GM23338 (cell line): Measurements from ENCODE around the gene SH3BP4. TPM values are rescaled to one million over a fixed set of nuclear protein-coding genes. Genes with fewer than 3 reads are reported as not detected.
A peak's percentile ranks its signal among the peaks of the same experiment; 100 is the strongest.

Experiments used
- ATAC-seq: fragments of 200-7000 bp; cut with Tn5 transposase; 3 replicates; pipeline ENCODE4 v1.9.1; 2020
- DNase-seq: peaks from one replicate; pipeline ENCODE4 v3.0.0-alpha.2; 2015; ENCODE audit warnings: low spot score
- H2AFZ ChIP-seq: fragments of 200-600 bp; sonication (generic); 2 replicates; pipeline ENCODE4 v1.8.0; 2016; ENCODE audit warnings: antibody characterized with exemption, mild to moderate bottlenecking, moderate library complexity
- H3F3A ChIP-seq: fragments of 200-600 bp; sonication (generic); replicated peaks from 2 replicates; pipeline ENCODE4 v1.8.0; 2017; ENCODE audit warnings: antibody characterized with exemption, mixed run types, low read depth
- H3K27ac ChIP-seq: fragments of 200-600 bp; sonication (generic); 2 replicates; pipeline ENCODE4 v1.6.1; 2016; ENCODE audit warnings: low read depth
- H3K27me3 ChIP-seq: fragments of 200-600 bp; sonication (generic); 2 replicates; pipeline ENCODE4 v1.8.0; 2016; ENCODE audit warnings: mild to moderate bottlenecking, mixed run types, moderate library complexity; ENCODE audit not compliant: insufficient read depth
- H3K36me3 ChIP-seq: fragments of 200-600 bp; sonication (generic); 2 replicates; pipeline ENCODE4 v1.8.0; 2016; ENCODE audit warnings: mild to moderate bottlenecking; ENCODE audit not compliant: insufficient read depth
- H3K4me1 ChIP-seq: fragments of 200-600 bp; sonication (generic); 2 replicates; pipeline ENCODE4 v1.8.0; 2016; ENCODE audit warnings: mild to moderate bottlenecking, moderate library complexity; ENCODE audit not compliant: insufficient read depth
- H3K4me2 ChIP-seq: fragments of 200-600 bp; sonication (generic); 2 replicates; pipeline ENCODE4 v1.7.1; 2017; ENCODE audit warnings: mixed run types
- H3K4me3 ChIP-seq: fragments of 200-600 bp; sonication (generic); 2 replicates; pipeline ENCODE4 v1.6.1; 2016; ENCODE audit warnings: mixed run types
- H3K79me2 ChIP-seq: fragments of 200-600 bp; sonication (generic); replicated peaks from 2 replicates; pipeline ENCODE4 v1.8.0; 2017; ENCODE audit warnings: mild to moderate bottlenecking; ENCODE audit not compliant: insufficient read depth
- H3K9me2 ChIP-seq: fragments of 200-600 bp; sonication (generic); 2 replicates; pipeline ENCODE4 v1.8.0; 2017; ENCODE audit not compliant: insufficient read depth
- H4K20me1 ChIP-seq: fragments of 200-600 bp; sonication (generic); replicated peaks from 2 replicates; pipeline ENCODE4 v1.8.0; 2017; ENCODE audit warnings: mild to moderate bottlenecking; ENCODE audit not compliant: insufficient read depth
- H3K27ac Mint-ChIP-seq: 2 replicates; pipeline ENCODE4 v1.8.0; 2020; ENCODE audit warnings: inconsistent platforms, mild to moderate bottlenecking, moderate library complexity, mixed read lengths
- H3K27me3 Mint-ChIP-seq: 3 replicates; pipeline ENCODE4 v1.8.0; 2022; ENCODE audit warnings: low read depth, mild to moderate bottlenecking, moderate library complexity, mixed read lengths, inconsistent platforms; ENCODE audit not compliant: insufficient read depth, poor library complexity
- H3K36me3 Mint-ChIP-seq: 3 replicates; pipeline ENCODE4 v1.8.0; 2021; ENCODE audit warnings: low read depth, mild to moderate bottlenecking, inconsistent platforms, moderate library complexity, mixed read lengths
- H3K4me1 Mint-ChIP-seq: 3 replicates; pipeline ENCODE4 v1.8.0; 2020; ENCODE audit warnings: mild to moderate bottlenecking, inconsistent platforms, mixed read lengths
- H3K4me3 Mint-ChIP-seq: 3 replicates; pipeline ENCODE4 v1.8.0; 2021; ENCODE audit warnings: moderate library complexity, mild to moderate bottlenecking, inconsistent platforms, mixed read lengths
- H3K9me3 Mint-ChIP-seq: 3 replicates; pipeline ENCODE4 v1.8.0; 2020; ENCODE audit warnings: moderate library complexity, mild to moderate bottlenecking, inconsistent platforms, mixed read lengths
- CREB1 ChIP-seq: fragments of 250-450 bp; sonication (Bioruptor Pico); IDR thresholded peaks from 2 replicates; pipeline ENCODE4 v1.5.0; 2020; ENCODE audit warnings: low read depth, mild to moderate bottlenecking, moderate library complexity
- CTCF ChIP-seq, 2 experiments: fragments of 200-600 bp in 1 of 2; sonication (generic) in 1 of 2; conservative IDR thresholded peaks; 2 replicates each; pipeline versions ENCODE4 v1.5.1 to v1.6.1; 2016 to 2017; ENCODE audit warnings: antibody characterized with exemption in 2 of 2, low read depth in 2 of 2, mild to moderate bottlenecking in 2 of 2, moderate library complexity in 1 of 2
- ETS1 ChIP-seq: IDR thresholded peaks from 2 replicates; pipeline ENCODE4 v1.6.1; 2016; ENCODE audit warnings: antibody characterized with exemption
- EZH2 ChIP-seq: fragments of 200-600 bp; sonication (generic); IDR thresholded peaks from one replicate; pipeline ENCODE4 v1.8.0; 2017; ENCODE audit warnings: antibody characterized with exemption, mild to moderate bottlenecking, low read depth; ENCODE audit not compliant: unreplicated experiment
- EZH2phosphoT487 ChIP-seq: fragments of 200-600 bp; sonication (generic); IDR thresholded peaks from one replicate; pipeline ENCODE4 v1.8.1; 2018; ENCODE audit warnings: antibody characterized with exemption; ENCODE audit not compliant: unreplicated experiment
- JUNB ChIP-seq: IDR thresholded peaks from one replicate; pipeline ENCODE4 v1.6.1; 2016; ENCODE audit warnings: antibody characterized with exemption; ENCODE audit not compliant: unreplicated experiment
- NANOG ChIP-seq: IDR thresholded peaks from 2 replicates; pipeline ENCODE4 v1.6.1; 2016; ENCODE audit warnings: antibody characterized with exemption, borderline replicate concordance
- POLR2AphosphoS5 ChIP-seq: IDR thresholded peaks from 2 replicates; pipeline ENCODE4 v1.6.1; 2016; ENCODE audit warnings: antibody characterized with exemption, low read depth
- REST ChIP-seq: IDR thresholded peaks from one replicate; pipeline ENCODE4 v1.6.1; 2018; ENCODE audit warnings: antibody characterized with exemption; ENCODE audit not compliant: unreplicated experiment
- STAT1 ChIP-seq: IDR thresholded peaks from one replicate; pipeline ENCODE4 v1.6.1; 2016; ENCODE audit warnings: antibody characterized with exemption; ENCODE audit not compliant: unreplicated experiment
- ZNF114 ChIP-seq: fragments of 250-450 bp; sonication (Bioruptor Pico); IDR thresholded peaks from 2 replicates; pipeline ENCODE4 v1.5.0; 2020; ENCODE audit warnings: mild to moderate bottlenecking, moderate library complexity
- ZNF331 ChIP-seq: fragments of 250-450 bp; sonication (Bioruptor Pico); IDR thresholded peaks from 2 replicates; pipeline ENCODE4 v1.5.0; 2020; ENCODE audit warnings: low read depth, mild to moderate bottlenecking, moderate library complexity
- ZNF462 ChIP-seq: fragments of 250-450 bp; sonication (Bioruptor Pico); IDR thresholded peaks from 2 replicates; pipeline ENCODE4 v1.5.0; 2020; ENCODE audit warnings: mild to moderate bottlenecking, moderate library complexity
- polyA plus RNA-seq: library from polyadenylated mRNA; unstranded; fragments of >200 nt; fragmentation: Nextera tagmentation; extraction: Ambion mirVana; gene quantifications from 2 replicates; pipeline ENCODE4 v1.2.1, GENCODE V29; 2016
- total RNA-seq: library from RNA; depleted of rRNA; stranded (reverse); fragments of >200 nt; shearing (Covaris generic); gene quantifications from 2 replicates; pipeline ENCODE4 v1.2.3, GENCODE V29; 2014

Gene SH3BP4
- total and polyA plus RNA-seq, 2 experiments from 2014 or later = 15.6 to 50.9 TPM

DNA sequence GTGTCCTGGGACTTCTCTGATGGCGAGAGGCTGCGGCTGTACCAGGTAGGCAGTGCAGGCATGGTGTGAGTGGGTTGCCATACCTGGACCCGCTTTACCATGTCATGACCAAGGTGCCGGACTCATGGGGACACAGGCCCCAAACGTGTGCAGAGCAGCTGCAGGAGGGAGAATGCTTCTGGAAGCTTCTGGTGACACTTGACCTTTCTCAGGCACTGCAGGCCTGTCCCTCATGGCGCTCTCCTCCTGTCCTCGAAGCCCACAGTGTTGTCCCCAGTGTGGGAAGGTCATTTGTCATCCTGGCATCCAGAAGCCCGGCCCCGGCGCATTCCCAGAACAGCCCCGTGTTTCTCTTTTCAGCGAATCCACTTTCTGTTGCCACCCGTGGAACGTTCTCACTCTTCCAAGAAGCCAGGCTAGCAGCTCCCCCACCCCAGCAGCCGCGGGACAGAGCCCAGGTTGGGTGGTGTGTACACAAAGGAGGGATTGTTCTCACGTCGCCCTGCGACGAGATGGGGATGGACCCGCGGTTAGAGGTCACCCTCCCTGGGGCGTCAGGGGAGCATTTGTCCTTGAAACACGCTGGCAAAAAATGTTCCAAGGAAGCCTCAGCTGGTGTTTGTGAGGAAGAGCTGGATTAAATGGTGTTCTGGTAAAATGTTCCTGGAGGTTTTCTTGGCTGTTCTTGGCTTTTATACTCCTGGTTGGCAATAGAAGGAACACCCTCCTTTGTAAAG, 43.7 kb downstream of the SH3BP4 start:
- H3K27ac Mint-ChIP-seq = peak overlapping the region; percentile 93; the same call in 1 of the 2 replicates
- Histone ChIP-seq H3K4me3 (no peak overlapping the region; the same call in 1 of the 2 replicates), H2AFZ (no peak overlapping the region), H4K20me1 (no peaks in the 10 kb centered on the region; the same call in 1 of the 2 replicates), H3F3A (0 out of 2 replicates have a peak, but pooled peaks cover 3% of the 10 kb centered on the region), H3K4me1 (peaks cover 51% of the 10 kb centered on the region), H3K27me3 (no peaks in the 10 kb centered on the region), H3K79me2 (peaks cover 91% of the 10 kb centered on the region), H3K27ac (peak overlapping the region; percentile 90), H3K4me2 (peak overlapping the region; percentile 11), H3K9me2 (no peaks in the 10 kb centered on the region), H3K36me3 (no peaks in the 10 kb centered on the region)
- DNase-seq = no peak
- H3K9me3 Mint-ChIP-seq = no peaks in the 10 kb centered on the region; the same call in 2 of the 3 replicates
- peaks cover 16% of the 10 kb centered on the region for H3K27me3 Mint-ChIP-seq
- H3K4me3 Mint-ChIP-seq = no peak overlapping the region
- H3K36me3 Mint-ChIP-seq = peaks cover 29% of the 10 kb centered on the region
- H3K4me1 Mint-ChIP-seq = peaks cover 60% of the 10 kb centered on the region
- TF ChIP-seq ZNF114 (CRISPR knock-in tag) (no peak), NANOG (no peak), CTCF (conservative IDR thresholded peaks at IDR 0.05; ENCODE audit: low read depth in 2 of 2) (no peak), ZNF331 (CRISPR knock-in tag) (no peak), ZNF462 (CRISPR knock-in tag) (no peak), JUNB (no peak), EZH2 (no peak), CREB1 (no peak), POLR2AphosphoS5 (no peak), STAT1 (no peak), ETS1 (no peak), REST (no peak), EZH2phosphoT487 (no peak)
- no peak for ATAC-seq
